Activated CD8-positive, alpha-beta memory T cell treated with anti-CD3 and anti-CD28 coated beads for 1 hour (primary cell): ENCODE measurements around the gene NXT1.

ENCODE experiments used
- DNase-seq, 2 donors: peaks; one replicate each; pipeline ENCODE4 v3.0.0-alpha.2; 2020; ENCODE audit warnings: low read depth in 1 of 2; ENCODE audit errors: extremely low read depth in 1 of 2

Gene NXT1

DNA sequence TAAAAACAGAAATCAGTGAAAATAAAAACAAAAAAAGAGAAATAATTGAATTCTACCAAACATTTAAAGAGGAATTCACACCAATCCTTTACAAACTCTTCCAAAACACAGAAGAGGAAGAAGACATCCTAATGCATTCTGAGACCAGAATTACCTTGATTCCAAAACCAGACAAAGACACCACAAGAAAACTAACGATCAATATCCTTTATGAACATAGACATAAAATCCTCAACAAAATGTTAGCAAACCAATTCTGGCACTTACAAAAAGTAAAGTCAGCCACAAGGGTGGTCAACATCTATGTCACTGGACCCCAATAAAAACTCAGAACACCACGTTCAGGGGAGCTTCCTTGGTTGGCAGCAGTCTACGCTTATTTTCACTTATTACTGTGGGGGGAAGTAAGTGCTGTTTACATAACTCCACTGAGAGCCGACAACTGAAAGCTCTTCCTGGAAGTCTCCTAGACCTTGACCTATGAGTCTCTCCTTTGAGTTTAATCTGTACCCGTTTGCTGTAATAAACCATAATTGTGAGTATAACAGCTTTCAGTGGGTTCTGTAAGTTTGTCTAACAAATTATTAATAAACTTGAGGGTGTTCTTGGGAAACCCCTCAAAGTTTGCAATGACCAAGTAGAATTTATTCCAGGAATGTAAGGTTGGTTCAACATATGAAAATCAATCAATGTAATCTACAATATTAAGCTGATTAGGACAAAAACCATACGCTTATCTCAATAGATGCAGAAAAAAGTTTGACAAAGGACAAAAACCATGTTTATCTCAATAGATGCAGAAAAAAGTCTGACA, 35.9 kb downstream of the NXT1 start:
- no peak for DNase-seq

DNA sequence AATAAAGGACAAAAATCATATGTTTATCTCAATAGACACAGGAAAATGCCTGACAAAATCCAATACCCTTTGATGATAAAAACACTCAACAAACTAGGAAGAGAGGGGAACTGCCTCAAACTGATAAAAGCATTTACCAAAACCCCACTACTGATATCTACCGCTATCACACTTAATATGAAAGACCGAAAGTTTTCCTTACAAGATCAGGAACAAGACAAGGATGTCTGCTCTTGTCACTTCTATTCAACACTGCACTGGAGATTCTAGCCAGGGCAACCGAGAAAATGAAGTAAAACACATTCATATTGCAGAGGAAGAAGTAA, 36.5 kb downstream of the NXT1 start:
- DNase-seq = no peak

GRCh38 chr20:23390091-23390774, 39.6 kb downstream of the NXT1 start:
- DNase-seq = no peak

DNA sequence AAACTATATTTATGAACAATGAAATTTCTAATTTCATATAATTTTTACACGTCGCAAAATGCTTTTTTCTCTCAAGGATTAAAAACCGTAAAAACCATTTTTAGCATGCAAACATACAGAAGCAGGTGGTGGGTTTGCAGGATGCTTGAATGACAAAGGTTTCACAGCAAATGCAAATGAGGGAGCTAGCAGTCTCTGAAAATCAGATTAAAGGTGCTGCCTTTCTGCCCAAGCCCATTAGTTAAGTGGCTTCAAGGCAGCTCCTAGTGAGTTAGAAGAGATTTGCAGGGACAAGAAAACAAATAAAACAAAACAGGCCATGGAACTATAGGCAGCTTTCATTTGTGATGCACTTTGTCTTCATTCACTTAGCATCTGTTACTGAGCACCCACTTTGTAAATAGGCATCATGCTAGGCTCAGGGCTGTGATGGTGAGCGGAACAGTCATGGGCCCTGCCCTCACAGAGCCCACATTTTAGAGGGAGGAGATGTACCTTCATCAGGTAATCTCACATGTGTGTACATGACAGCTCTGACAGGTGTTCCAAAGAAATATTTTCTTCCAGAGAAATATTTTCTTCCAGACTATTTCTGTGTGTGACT, 41.2 kb downstream of the NXT1 start:
- no peak for DNase-seq

- no peak for DNase-seq
Measured at GRCh38 chr20:23393996-23394775, 43.6 kb downstream of the NXT1 start.

DNA sequence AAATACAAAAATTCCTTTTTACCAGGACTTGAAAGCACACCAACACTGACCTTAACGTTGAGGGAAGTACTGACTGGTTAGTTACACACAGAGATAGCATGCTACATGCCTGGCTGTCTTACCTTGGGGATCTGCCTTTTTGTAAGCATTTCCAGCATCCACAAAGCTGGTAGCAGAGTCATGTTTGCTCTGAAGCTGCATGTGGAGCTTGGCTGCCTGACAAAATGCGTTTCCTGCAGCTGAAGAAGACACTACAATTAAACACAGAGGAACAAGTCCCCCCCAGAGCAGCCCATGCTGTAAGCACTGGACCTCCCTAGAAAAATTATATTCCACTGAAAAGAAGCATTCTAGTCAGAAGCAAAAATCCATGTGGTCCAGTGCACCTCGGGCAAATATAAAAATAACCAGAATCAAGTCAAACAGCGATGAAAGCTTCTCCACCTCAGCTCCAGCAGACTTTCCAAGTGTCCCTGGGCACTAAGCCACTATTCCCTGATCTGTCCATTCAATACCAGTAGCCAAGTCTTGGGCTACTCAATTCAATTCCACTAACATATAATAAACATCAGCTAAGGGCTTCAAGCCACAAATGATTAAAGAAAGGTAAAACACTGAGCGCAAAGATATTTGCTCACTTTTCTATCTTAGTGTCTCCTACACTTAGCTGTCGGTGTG, 46.5 kb downstream of the NXT1 start:
- DNase-seq = no peak

DNA sequence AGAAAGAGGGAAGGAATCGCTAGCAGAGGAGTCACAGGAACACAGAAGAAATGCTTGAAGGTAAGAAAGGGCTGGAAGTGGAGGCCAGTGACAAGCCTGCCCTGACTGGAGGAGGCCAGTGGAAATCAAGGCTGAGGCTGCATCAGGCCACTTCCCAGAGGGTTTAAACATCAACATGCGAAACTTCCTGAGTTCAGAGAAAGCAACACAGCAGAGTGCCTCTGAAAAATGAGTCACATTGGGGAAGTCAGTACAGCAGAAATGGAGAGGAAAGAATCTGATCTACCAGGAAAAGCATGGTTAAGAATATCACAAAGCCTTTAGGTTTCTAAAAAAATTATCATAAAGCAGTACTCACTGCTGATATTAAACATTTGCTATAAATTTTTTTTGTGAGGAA, 47.4 kb downstream of the NXT1 start:
- no peak for DNase-seq

DNA sequence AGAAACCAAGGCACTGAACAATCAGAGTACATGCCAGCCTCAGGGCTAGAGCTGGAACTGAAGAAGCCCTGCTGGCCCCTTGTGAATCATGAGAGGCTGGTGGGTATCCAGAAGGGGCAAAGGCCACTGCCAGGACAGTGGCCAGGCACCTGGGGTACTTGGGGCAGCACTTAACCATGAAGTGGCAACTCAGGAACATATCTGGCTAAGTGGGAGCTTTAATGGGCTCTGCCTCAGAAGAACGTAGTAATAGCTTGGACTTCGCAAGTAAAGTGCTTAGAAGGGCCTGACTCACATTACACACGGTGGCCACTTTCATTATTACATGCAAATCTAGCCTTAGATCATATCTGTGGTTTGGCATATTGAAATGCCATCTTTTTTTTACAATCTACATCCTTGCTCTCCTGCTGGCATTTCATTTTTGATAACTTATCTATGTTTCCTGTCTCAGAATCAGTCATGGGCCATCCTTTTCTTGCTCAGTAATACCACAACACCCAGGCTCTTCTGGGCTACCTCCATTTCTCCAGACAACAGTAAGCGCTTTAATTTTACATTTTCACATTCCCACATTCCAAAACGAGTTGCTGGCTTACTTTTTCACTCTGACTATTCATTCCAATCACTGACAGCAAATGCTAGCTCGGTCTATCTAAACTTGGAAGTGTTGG, 49.1 kb downstream of the NXT1 start:
- DNase-seq = no peak

- DNase-seq = no peak
Measured at GRCh38 chr20:23401051-23401450, 50.5 kb downstream of the NXT1 start.

- DNase-seq = no peak
Measured at GRCh38 chr20:23403751-23404150, 53.2 kb downstream of the NXT1 start.

DNA sequence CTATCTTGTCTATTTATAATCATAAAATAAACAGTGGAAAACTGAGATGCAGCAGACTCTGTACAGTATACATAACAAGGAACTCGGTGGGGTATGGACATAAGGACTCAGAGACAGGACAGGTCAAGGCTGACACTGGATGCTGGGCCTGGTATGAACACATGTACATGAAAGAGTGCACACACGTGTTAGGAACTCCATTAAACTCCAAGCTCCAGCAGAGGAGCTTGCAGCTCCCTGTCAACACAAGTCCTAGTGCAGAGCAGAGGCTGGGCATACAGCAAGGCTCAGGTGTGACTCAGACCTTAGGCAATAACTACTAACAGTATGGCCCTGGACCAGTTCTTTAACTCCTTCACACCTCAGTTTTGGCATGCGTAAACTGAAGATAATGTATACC, 53.6 kb downstream of the NXT1 start:
- no peak for DNase-seq
